PC-3 (cell line): ENCODE results near the gene GABRG2. TPM values are rescaled to one million over a fixed set of nuclear protein-coding genes. Genes with fewer than 3 reads are reported as not detected.

Experiments used
- ATAC-seq: fragments of 200-7000 bp; cut with Tn5 transposase; 2 replicates; pipeline ENCODE4 v1.9.1; 2020; ENCODE audit warnings: mild to moderate bottlenecking, moderate library complexity
- BruUV-seq: library from RNA; stranded (reverse); fragments of 400-500 nt; replicated peaks from 2 replicates; lab custom pipeline; 2021; lab: Mats Ljungman, UMichigan
- CTCF ChIA-PET: fragments of 300-600 bp; sonication (Branson Sonifier 250); formaldehyde crosslinking; loops from one replicate; lab custom pipeline; 2022; ENCODE audit warnings: antibody characterized with exemption; lab: Charles Lee
- POLR2A ChIA-PET: fragments of 300-600 bp; sonication (Branson Sonifier 250); formaldehyde crosslinking; loops from one replicate; lab custom pipeline; 2022; ENCODE audit warnings: antibody characterized with exemption; ENCODE audit not compliant: unreplicated experiment; lab: Charles Lee
- DNase-seq: peaks from one replicate; pipeline ENCODE4 v3.0.0-alpha.2; 2015
- H2AFZ ChIP-seq: fragments of 300-600 bp; sonication (generic); 2 replicates; pipeline ENCODE4 v1.6.0; 2016; ENCODE audit warnings: antibody characterized with exemption, low read length
- H3F3A ChIP-seq: fragments of 300-600 bp; sonication (generic); one replicate; pipeline ENCODE4 v1.6.0; 2017; ENCODE audit warnings: antibody characterized with exemption, low read length, control low read depth, mild to moderate bottlenecking; ENCODE audit not compliant: unreplicated experiment
- H3K27ac ChIP-seq: fragments of 300-600 bp; sonication (generic); 2 replicates; pipeline ENCODE4 v1.5.1; 2016; ENCODE audit warnings: mild to moderate bottlenecking, low read length
- H3K27me3 ChIP-seq: fragments of 300-600 bp; sonication (generic); 2 replicates; pipeline ENCODE4 v1.6.1; 2016; ENCODE audit warnings: low read length, mixed read lengths
- H3K36me3 ChIP-seq: fragments of 300-600 bp; sonication (generic); 2 replicates; pipeline ENCODE4 v1.6.1; 2016; ENCODE audit warnings: low read depth, mixed run types, low read length, mixed read lengths
- H3K4me1 ChIP-seq: fragments of 300-600 bp; sonication (generic); 2 replicates; pipeline ENCODE4 v1.5.1; 2016; ENCODE audit warnings: low read length; ENCODE audit not compliant: insufficient read depth
- H3K4me2 ChIP-seq: fragments of 300-600 bp; sonication (generic); 2 replicates; pipeline ENCODE4 v1.6.0; 2016; ENCODE audit warnings: low read length
- H3K4me3 ChIP-seq: fragments of 300-600 bp; sonication (generic); 2 replicates; pipeline ENCODE4 v1.5.1; 2016; ENCODE audit warnings: mild to moderate bottlenecking, low read length, mixed read lengths
- H3K79me2 ChIP-seq: fragments of 300-600 bp; sonication (generic); 2 replicates; pipeline ENCODE4 v1.6.1; 2017; ENCODE audit warnings: low read length, mixed read lengths
- H3K9ac ChIP-seq: fragments of 300-600 bp; sonication (generic); 2 replicates; pipeline ENCODE4 v1.6.0; 2016; ENCODE audit warnings: mild to moderate bottlenecking, low read length
- H3K9me2 ChIP-seq: fragments of 300-600 bp; sonication (generic); replicated peaks from 2 replicates; pipeline ENCODE4 v1.6.1; 2016; ENCODE audit warnings: mixed run types, low read length, mixed read lengths
- H3K9me3 ChIP-seq: fragments of 300-600 bp; sonication (generic); 2 replicates; pipeline ENCODE4 v1.6.1; 2016; ENCODE audit warnings: low read length, mixed read lengths
- H4K20me1 ChIP-seq: fragments of 300-600 bp; sonication (generic); 2 replicates; pipeline ENCODE4 v1.6.1; 2016; ENCODE audit warnings: low read length, mixed read lengths
- CTCF ChIP-seq: fragments of 300-600 bp; sonication (generic); conservative IDR thresholded peaks from 2 replicates; pipeline ENCODE4 v1.5.1; 2017; ENCODE audit warnings: antibody characterized with exemption, low read depth, mild to moderate bottlenecking, low read length
- EZH2 ChIP-seq: fragments of 300-600 bp; sonication (generic); IDR thresholded peaks from one replicate; pipeline ENCODE4 v1.6.1; 2017; ENCODE audit warnings: antibody characterized with exemption, mild to moderate bottlenecking, low read length; ENCODE audit not compliant: unreplicated experiment
- EZH2phosphoT487 ChIP-seq: fragments of 300-600 bp; sonication (generic); IDR thresholded peaks from 2 replicates; pipeline ENCODE4 v1.6.1; 2018; ENCODE audit warnings: mild to moderate bottlenecking, antibody characterized with exemption, low read length, borderline replicate concordance
- intact Hi-C: fragments of 100-400 bp; cut with micrococcal nuclease; formaldehyde crosslinking; loops from 2 replicates; pipeline ENCODE4 v1.9.0; 2023
- total RNA-seq: library from RNA; depleted of rRNA; stranded (reverse); fragments of >200 nt; gene quantifications from 2 replicates; pipeline ENCODE4 v1.2.3, GENCODE V29; 2014

The GABRG2 gene
- total RNA-seq, 1 experiment from 2014 or later = not detected

DNA sequence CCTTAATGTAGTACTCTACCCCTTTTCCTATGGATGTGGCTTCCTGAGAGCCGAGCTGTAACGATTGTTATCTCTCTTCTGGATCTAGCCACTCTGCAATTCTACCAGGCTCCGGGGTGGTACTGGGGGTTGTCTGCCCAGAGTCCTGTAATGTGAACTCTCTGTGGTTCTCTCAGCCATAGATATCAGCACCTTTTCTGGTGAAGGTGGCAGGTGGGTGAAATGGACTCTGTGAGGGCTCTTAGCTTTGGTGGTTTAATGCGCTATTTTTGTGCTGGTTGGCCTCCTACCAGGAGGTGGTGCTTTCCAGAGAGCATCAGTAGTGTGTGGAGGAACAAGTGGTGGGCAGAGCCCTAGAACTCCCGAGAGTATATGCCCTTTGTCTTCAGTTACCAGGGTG, 122.1 kb downstream of the GABRG2 start:
- DNase-seq (no peak), ATAC-seq (no peak)
- TF ChIP-seq EZH2 (no peak), EZH2phosphoT487 (no peak), CTCF (no peak)
- no peak overlapping the region for H3K4me2 ChIP-seq
- ChIA-PET CTCF (no interaction called here), POLR2A (no interaction called here)
- no peak overlapping the region for H3K4me3 ChIP-seq
- peaks cover 9% of the 10 kb centered on the region; the same call in 1 of the 2 replicates for H3K9me3 ChIP-seq
- intact Hi-C loops = no loop called here
- no peak overlapping the region for H3K9ac ChIP-seq
- no TSS peak for BruUV-seq
- no peaks in the 10 kb centered on the region for H4K20me1 ChIP-seq
- no peaks in the 10 kb centered on the region for H3K4me1 ChIP-seq
- H3K27me3 ChIP-seq = no peaks in the 10 kb centered on the region
- H2AFZ ChIP-seq = no peak overlapping the region
- H3K27ac ChIP-seq = no peak overlapping the region
- no peaks in the 10 kb centered on the region for H3K79me2 ChIP-seq
- H3K9me2 ChIP-seq = no peaks in the 10 kb centered on the region
- no peaks in the 10 kb centered on the region for H3F3A ChIP-seq
- no peaks in the 10 kb centered on the region for H3K36me3 ChIP-seq

DNA sequence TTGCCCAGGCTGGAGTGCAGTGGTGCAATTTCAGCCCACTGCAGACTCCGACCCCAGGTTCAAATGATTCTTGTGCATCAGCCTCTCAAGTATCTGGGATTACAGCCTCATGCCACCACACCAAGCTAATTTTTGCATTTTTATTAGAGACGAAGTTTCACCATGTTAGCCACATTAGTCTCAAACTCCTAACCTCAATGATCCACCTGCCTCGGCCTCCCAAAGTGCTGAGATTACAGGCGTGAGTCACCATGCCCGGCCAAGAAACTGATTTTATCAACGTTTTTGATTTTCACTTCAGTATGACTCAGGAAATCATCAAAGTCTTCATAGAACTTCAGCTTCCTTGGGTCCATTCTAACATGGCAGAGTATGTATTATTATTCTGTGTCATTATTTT, 125.4 kb downstream of the GABRG2 start:
- TF ChIP-seq EZH2phosphoT487 (no peak), CTCF (no peak), EZH2 (no peak)
- no peak for ATAC-seq
- Histone ChIP-seq H2AFZ (no peak overlapping the region), H3K79me2 (no peaks in the 10 kb centered on the region), H3K9me3 (no peaks in the 10 kb centered on the region), H3K27me3 (no peaks in the 10 kb centered on the region), H3K4me1 (no peaks in the 10 kb centered on the region), H3K27ac (no peak overlapping the region), H3K36me3 (no peaks in the 10 kb centered on the region), H3F3A (no peaks in the 10 kb centered on the region), H4K20me1 (no peaks in the 10 kb centered on the region), H3K9me2 (no peaks in the 10 kb centered on the region), H3K9ac (no peak overlapping the region), H3K4me2 (no peak overlapping the region), H3K4me3 (no peak overlapping the region)
- no peak for DNase-seq
- POLR2A ChIA-PET = no interaction called here
- BruUV-seq = no TSS peak
- CTCF ChIA-PET = no interaction called here
- intact Hi-C loops = no loop called here

GRCh38 chr5:162196351-162196750, 128.8 kb downstream of the GABRG2 start:
- CTCF ChIA-PET = no interaction called here
- no peaks in the 10 kb centered on the region for H3F3A ChIP-seq
- POLR2A ChIA-PET = no interaction called here

More at GRCh38 chr5:162196351-162196750, 128.8 kb downstream of the GABRG2 start:
- Histone ChIP-seq H4K20me1 (no peaks in the 10 kb centered on the region), H3K4me2 (no peak overlapping the region), H2AFZ (no peak overlapping the region), H3K79me2 (no peaks in the 10 kb centered on the region), H3K9me3 (no peaks in the 10 kb centered on the region; the same call in 1 of the 2 replicates), H3K4me1 (no peaks in the 10 kb centered on the region), H3K27me3 (no peaks in the 10 kb centered on the region), H3K4me3 (no peak overlapping the region), H3K9me2 (no peaks in the 10 kb centered on the region), H3K9ac (no peak overlapping the region), H3K27ac (no peak overlapping the region), H3K36me3 (no peaks in the 10 kb centered on the region)
- TF ChIP-seq EZH2 (no peak), CTCF (no peak), EZH2phosphoT487 (no peak)
- no peak for ATAC-seq
- DNase-seq = no peak
- BruUV-seq = no TSS peak
- intact Hi-C loops = no loop called here
